ENCODE data around the gene PSMD8. TPM values are rescaled to one million over a fixed set of nuclear protein-coding genes. Genes with fewer than 3 reads are reported as not detected.
"Not testable (repeated sequence)": the region's sequence is repeated elsewhere in the genome, so short reads cannot be mapped to it uniquely, and the experiment has no call there.

The PSMD8 gene
- total and polyA plus RNA-seq, 9 donors, result 59.1 to 129 (median 85.3) TPM

GRCh38 chr19:38424272-38424671 lies 49.9 kb downstream of the PSMD8 start:
- H3K4me3 ChIP-seq, result no peak overlapping the region
- intact Hi-C loops (cut with DNase I), result no loop called here
- DNase-seq, result no peak
- no peaks in the 10 kb centered on the region for H3K4me1 ChIP-seq (ENCODE audit: insufficient read depth)
- no peaks in the 10 kb centered on the region for H3K9me3 ChIP-seq
- 73 to 80% (median 74%) methylated on average over 3 to 5 of the region's 5 CpGs for WGBS, 3 donors
- H3K36me3 ChIP-seq, result no peaks in the 10 kb centered on the region
- no peak overlapping the region for H3K27ac ChIP-seq
- TF ChIP-seq POLR2A (IDR thresholded peaks at IDR 0.05) (no peak), EP300 (IDR thresholded peaks at IDR 0.05) (no peak), CTCF (IDR thresholded peaks at IDR 0.05) (no peak)
- H3K27me3 ChIP-seq, result no peaks in the 10 kb centered on the region

- H3K4me1 ChIP-seq (ENCODE audit: insufficient read depth), result no peaks in the 10 kb centered on the region
- H3K4me3 ChIP-seq, result no peak overlapping the region
- 63 to 75% (median 68%) methylated on average over 7 of the region's 7 CpGs for WGBS, 3 donors
- H3K36me3 ChIP-seq, result no peaks in the 10 kb centered on the region
- intact Hi-C loops (cut with DNase I), result no loop called here
- no peaks in the 10 kb centered on the region for H3K9me3 ChIP-seq
- no peak overlapping the region for H3K27ac ChIP-seq
- DNase-seq, result no peak
- no peaks in the 10 kb centered on the region for H3K27me3 ChIP-seq
- TF ChIP-seq CTCF (IDR thresholded peaks at IDR 0.05) (no peak), POLR2A (IDR thresholded peaks at IDR 0.05) (no peak), EP300 (IDR thresholded peaks at IDR 0.05) (no peak)
These were observed 50.9 kb downstream of the PSMD8 start for GRCh38 chr19:38425222-38425809.

GRCh38 chr19:38425810-38426466 lies 51.6 kb downstream of the PSMD8 start, which contains the start of gene RASGRP4:
TSS of gene RASGRP4 (minus strand) at chr19:38426219. CDS start at chr19:38426091, 128 bp downstream.
- Histone ChIP-seq H3K27me3 (no peaks in the 10 kb centered on the region), H3K4me3 (no peak within 1 kb of the TSS), H3K4me1 (ENCODE audit: insufficient read depth) (no peaks in the 10 kb centered on the region), H3K9me3 (no peaks in the 10 kb centered on the region), H3K27ac (no peak within 1 kb of the TSS), H3K36me3 (no peaks in the 10 kb centered on the region)
- no peak for TF ChIP-seq EP300 (IDR thresholded peaks at IDR 0.05)
- no peak for TF ChIP-seq POLR2A (IDR thresholded peaks at IDR 0.05)
- TF ChIP-seq CTCF (IDR thresholded peaks at IDR 0.05), result no peak
- 13 to 16% (median 16%) methylated on average over 19 to 20 of the region's 20 CpGs for WGBS, 3 donors
- no peak for DNase-seq
- intact Hi-C loops (cut with DNase I), result no loop called here

GRCh38 chr19:38427035-38427677 lies 52.8 kb downstream of the PSMD8 start:
- intact Hi-C loops (cut with DNase I); H3K27me3 ChIP-seq: not testable (repeated sequence)
- WGBS, 3 donors, result 67 to 75% (median 70%) methylated on average over 17 of the region's 17 CpGs

More at GRCh38 chr19:38427035-38427677, 52.8 kb downstream of the PSMD8 start:
- not testable (repeated sequence) for H3K27ac ChIP-seq; H3K36me3 ChIP-seq; H3K9me3 ChIP-seq; DNase-seq; H3K4me1 ChIP-seq (ENCODE audit: insufficient read depth); H3K4me3 ChIP-seq
